HEK293 (cell line): ENCODE data around the gene CCNL1.

Experiments
- CTCF ChIP-seq: fragments of 450-650 bp; formaldehyde crosslinking; IDR thresholded peaks from 2 replicates; pipeline ENCODE4 v1.5.1; 2016; ENCODE audit warnings: missing biosample characterization, missing genetic modification characterization
- OVOL3 ChIP-seq: fragments of 450-650 bp; formaldehyde crosslinking; IDR thresholded peaks from 2 replicates; pipeline ENCODE4 v1.5.1; 2016; ENCODE audit warnings: missing biosample characterization, missing genetic modification characterization
- REST ChIP-seq: fragments of 450-650 bp; formaldehyde crosslinking; IDR thresholded peaks from 2 replicates; pipeline ENCODE4 v1.5.1; 2016; ENCODE audit warnings: missing biosample characterization, missing genetic modification characterization
- YY1 ChIP-seq: fragments of 450-650 bp; formaldehyde crosslinking; IDR thresholded peaks from 2 replicates; pipeline ENCODE4 v1.5.1; 2018; ENCODE audit warnings: missing biosample characterization, missing genetic modification characterization
- ZBTB7A ChIP-seq: fragments of 450-650 bp; formaldehyde crosslinking; IDR thresholded peaks from 2 replicates; pipeline ENCODE4 v1.5.1; 2016; ENCODE audit warnings: low read depth, missing biosample characterization, missing genetic modification characterization
- ZNF138 ChIP-seq: fragments of 450-650 bp; formaldehyde crosslinking; IDR thresholded peaks from 2 replicates; pipeline ENCODE4 v1.5.1; 2016; ENCODE audit warnings: missing biosample characterization, missing genetic modification characterization, borderline replicate concordance
- ZNF148 ChIP-seq: fragments of 450-650 bp; formaldehyde crosslinking; IDR thresholded peaks from 2 replicates; pipeline ENCODE4 v1.5.0; 2017; ENCODE audit warnings: missing biosample characterization, missing genetic modification characterization, borderline replicate concordance
- ZNF623 ChIP-seq: fragments of 450-650 bp; formaldehyde crosslinking; IDR thresholded peaks from 2 replicates; pipeline ENCODE4 v1.5.1; 2016; ENCODE audit warnings: missing biosample characterization, missing genetic modification characterization

GRCh38 chr3:157188391-157188790 is 28.4 kb upstream of the CCNL1 start:
- TF ChIP-seq YY1 (tag by site-specific recombination) (no peak), ZNF148 (no peak), CTCF (tag by site-specific recombination) (no peak), OVOL3 (tag by site-specific recombination) (no peak), ZBTB7A (no peak), REST (tag by site-specific recombination) (no peak), ZNF623 (tag by site-specific recombination) (no peak), ZNF138 (tag by site-specific recombination) (no peak)
